Peyer's patch (tissue), 4 donors: ENCODE data around the gene REELD1.

Experiments
- POLR2A ChIP-seq, 2 donors: fragments of 450-650 bp; IDR thresholded peaks; one replicate each; pipeline ENCODE4 v1.5.1; 2017; ENCODE audit warnings: antibody characterized with exemption in 2 of 2, mild to moderate bottlenecking in 2 of 2, moderate library complexity in 2 of 2
- TF ChIP-seq, protein P1 (sequence below), 6 experiments: fragments of 450-650 bp in 4 of 6; fragments of 200-600 bp in 2 of 6; sonication (generic) in 1 of 6; IDR thresholded peaks; one replicate each; pipeline ENCODE4 v1.5.1; 2017 to 2019; ENCODE audit warnings: antibody characterized with exemption in 6 of 6, mild to moderate bottlenecking in 3 of 6, moderate library complexity in 1 of 6

GRCh38 chr4:146255463-146255862, 41.1 kb downstream of the REELD1 start:
- no peak for TF ChIP-seq POLR2A (IDR thresholded peaks at IDR 0.05)
- TF ChIP-seq, protein P1, sequence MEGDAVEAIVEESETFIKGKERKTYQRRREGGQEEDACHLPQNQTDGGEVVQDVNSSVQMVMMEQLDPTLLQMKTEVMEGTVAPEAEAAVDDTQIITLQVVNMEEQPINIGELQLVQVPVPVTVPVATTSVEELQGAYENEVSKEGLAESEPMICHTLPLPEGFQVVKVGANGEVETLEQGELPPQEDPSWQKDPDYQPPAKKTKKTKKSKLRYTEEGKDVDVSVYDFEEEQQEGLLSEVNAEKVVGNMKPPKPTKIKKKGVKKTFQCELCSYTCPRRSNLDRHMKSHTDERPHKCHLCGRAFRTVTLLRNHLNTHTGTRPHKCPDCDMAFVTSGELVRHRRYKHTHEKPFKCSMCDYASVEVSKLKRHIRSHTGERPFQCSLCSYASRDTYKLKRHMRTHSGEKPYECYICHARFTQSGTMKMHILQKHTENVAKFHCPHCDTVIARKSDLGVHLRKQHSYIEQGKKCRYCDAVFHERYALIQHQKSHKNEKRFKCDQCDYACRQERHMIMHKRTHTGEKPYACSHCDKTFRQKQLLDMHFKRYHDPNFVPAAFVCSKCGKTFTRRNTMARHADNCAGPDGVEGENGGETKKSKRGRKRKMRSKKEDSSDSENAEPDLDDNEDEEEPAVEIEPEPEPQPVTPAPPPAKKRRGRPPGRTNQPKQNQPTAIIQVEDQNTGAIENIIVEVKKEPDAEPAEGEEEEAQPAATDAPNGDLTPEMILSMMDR (IDR thresholded peaks at IDR 0.05), result no peak
